Hypothalamus (tissue), 51 donors: ENCODE results near the gene ZMYND11.
"Not testable (repeated sequence)": the region's sequence is repeated elsewhere in the genome, so short reads cannot be mapped to it uniquely, and the experiment has no call there.

Experiments
- DNase-seq, 51 donors: peaks; one replicate each; lab custom pipeline; 2025; lab: John Stamatoyannopoulos, UW

ZMYND11 gene

DNA sequence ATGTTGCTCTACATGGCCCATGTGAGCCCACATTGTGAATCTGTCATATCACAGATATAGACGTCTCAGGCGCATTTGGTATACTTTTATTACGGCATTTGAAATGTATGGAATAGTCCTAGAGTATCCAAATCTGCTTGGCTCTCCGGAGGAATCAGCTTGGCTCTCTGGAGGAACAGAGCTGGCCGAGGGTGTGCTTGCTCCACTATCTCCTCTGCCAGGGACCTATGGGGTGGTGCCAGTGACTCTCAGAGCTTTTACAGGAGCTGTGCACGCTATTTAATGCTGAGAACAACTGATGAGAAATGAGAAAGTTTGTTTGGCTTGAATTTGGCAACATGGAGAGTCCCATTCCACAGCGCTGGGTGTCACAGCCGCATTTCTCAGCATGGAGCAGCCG lies 144.0 kb downstream of the ZMYND11 start:
- DNase-seq: no peak

DNA sequence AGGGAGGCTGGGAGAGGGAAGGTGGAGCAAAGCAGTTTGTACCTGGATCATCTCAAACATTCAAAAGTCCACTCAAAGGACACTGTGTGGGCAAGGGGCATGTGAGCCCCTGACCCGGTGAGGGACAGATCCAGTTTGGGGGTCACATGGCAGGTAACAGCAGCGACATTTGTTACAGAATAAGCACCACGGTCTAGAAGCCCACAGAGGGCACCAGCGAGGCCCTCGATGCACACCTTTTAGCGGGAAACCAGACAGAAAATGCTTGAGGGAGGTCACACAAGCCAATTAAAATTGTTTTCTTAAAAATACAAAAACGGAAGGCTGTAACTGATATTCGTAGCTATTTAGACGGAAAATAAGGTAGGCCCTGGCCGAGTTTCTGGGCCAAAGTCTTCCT lies 144.4 kb downstream of the ZMYND11 start:
- no peak for DNase-seq

DNA sequence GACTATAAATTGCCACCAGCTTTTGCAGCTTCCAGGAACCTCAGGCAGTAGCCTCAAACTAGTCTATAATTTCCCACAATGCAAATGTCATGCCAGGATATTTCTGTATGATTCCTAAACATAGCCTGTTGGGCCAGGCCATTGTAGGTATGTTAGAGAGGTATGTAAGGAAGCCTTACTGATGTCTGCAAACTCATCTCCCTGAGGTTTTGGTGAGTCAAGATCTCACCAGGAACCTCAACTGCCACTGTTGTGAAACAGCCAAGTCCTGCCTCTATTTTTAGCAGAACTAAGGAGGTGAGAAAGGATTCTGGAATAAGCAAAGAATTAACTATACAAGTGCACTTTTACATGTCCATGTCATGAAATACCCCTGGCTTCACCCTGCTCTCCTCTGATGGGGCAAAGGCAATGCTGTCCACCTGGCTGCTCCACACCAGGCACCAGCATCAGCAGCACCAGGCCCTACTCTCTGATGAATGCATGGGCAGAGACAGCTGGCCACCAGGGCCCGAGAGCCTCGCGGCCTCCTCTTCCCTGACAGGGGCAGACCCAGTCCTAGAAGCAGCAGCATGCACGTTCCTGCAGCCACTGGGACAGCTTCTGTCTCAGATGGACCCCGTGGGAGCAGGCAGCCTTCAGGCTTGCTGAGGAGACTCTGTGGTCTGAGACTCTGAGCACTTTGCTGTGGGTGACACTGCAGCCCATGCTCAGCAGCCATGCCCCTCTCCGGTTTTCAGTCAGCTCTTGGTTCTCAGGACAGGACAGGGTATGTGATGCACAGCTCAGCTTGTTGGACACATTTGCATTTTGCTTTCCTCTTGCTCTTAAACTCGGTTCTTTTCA lies 147.3 kb downstream of the ZMYND11 start:
- DNase-seq: no peak

DNA sequence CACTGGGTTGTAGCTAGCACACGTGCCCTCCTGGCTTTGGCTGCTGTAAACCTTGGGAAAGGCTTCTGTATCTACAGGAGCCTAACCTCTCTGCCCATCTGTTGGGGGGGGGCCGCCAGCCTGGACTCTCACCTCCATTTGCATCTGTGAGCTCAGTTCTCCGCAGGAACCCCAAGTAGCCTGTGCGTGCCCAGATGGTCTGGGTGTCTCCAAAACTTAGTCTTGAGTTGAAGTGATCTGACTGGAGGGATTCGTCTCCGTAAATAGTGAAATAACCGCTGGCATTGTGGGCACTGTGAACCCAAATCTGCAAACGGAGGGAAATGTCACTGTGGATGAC lies 147.9 kb downstream of the ZMYND11 start:
- DNase-seq: no peak

DNA sequence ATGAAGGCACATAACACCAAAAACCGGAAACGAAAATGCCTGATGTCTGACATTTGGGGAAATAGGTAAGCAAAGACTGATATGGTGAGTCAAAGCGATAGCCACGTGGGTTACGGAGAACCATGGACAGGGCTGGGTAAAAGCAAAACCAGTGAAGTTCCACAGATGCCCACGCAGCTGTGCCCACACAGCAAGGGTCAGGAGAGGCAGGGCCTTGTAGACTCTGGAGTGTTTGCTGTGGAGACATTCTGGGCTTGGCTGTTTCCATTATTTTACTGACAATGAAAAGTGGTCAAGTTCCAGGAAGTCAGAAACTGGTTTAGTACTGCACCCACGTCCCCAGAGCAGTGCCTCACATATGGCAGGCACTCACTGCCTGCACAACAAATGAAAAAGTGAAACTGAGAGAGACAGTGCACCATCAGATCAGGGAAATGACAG lies 148.7 kb downstream of the ZMYND11 start:
- DNase-seq: no peak

DNA sequence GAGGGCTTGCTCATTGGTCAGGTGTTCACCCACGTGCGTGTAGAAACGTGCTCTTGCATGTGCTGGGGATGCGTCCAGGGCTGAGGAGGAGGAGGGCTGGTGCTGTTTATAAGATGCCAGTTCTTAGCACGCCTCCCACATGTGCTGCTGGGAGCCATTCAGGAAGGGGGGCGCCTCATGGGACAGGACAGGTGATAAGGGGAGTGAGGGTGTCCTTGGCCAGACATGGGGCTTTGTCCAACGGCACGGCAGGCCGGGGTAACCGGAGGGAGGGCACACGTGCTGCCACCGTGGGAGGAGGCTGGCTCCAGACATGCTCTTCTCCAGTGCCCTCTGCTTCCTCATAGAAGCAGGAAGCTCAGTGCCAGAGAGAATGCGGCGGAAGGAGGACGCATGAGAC lies 150.0 kb downstream of the ZMYND11 start:
- DNase-seq: no peak

DNA sequence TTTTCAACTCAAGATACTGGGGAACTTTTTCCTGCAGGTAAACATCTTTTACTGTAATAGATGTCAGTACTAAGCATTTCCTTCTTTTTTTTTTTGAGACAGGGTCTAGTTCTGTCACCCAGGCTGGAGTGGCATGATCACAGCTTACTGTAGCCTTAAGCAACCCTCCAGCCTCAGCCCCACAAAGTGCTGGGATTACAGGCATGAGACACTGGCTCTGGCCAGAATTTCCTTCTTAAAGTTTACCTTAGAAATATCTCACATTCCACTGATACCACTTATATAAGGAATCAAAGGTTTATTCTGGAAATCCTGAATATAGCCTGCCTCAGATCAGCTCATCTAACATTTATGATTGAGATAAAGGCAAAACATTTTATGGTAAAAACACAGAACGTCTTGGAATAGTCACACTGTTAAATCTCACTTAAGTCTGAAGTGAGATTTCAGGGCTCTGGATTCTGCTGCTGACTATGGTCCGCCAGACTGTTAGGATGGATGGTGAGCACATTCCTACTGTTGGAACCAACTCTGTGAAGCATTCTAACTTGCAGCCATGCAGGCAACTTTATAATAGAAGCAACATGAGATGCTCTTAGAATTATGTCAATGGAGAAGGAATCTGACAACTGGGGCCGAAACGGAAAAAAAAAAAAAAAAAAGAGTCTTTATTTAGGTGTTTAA lies 151.9 kb downstream of the ZMYND11 start:
- no peak for DNase-seq

DNA sequence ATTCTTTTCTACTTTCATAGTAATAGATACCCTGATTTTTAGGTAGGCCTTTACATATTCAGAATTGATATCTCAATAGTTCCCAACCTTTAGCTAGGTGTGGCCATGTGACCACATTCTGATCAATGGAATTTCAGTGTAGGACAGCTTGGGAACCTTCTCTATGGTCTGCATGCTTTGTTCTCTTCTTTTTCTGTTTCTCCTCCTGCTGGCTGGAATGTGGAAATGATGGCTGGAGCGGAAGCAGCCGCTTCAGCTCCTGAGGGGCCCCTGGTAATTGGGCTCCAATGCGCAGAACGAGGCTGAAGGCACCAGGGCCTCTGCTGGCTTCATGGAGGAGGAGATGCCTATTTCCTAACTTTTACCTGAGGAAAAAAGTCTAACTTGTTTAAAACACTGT lies 152.6 kb downstream of the ZMYND11 start:
- DNase-seq: no peak

DNA sequence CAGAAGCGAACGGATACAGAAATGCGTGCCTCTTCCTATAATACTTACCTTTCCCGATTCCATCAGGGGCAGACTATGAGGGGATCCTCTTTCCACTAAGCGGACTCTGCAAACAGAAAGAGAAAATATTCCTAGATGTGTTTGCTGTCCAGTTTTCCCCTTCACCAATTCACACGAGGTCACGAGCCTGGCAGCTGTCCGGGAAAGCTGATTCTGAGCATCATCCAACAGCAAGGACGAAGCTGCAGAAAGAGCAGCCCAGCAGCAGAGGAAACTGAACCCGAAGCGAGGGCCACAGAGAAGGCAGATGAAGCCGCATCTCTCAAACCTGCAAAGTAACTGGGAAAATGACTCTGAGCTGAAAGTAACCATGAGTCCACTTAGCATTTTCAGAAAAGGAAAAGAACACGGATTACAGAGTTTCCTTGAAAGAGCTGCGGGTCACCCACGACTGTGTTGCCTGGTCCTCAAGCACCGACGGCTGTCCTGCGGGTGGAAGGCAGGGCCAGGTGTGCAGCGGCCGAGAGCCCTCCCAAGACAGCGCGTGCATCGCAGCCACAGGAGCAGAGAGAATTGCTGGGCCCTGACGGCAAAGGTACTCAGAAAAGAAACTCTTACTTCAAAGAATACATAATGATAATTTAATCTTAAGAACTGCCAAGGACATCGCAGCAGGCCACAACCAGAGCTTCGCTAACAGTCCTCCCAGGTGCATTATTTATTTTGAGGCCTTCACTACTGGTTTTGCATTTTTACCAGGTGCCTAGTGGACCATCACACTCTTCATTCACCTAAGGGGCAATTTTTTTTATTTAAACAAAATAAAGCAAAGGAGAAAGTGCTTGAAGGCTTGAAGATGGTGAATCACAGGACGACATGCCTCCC lies 153.3 kb downstream of the ZMYND11 start:
- DNase-seq: no peak

DNA sequence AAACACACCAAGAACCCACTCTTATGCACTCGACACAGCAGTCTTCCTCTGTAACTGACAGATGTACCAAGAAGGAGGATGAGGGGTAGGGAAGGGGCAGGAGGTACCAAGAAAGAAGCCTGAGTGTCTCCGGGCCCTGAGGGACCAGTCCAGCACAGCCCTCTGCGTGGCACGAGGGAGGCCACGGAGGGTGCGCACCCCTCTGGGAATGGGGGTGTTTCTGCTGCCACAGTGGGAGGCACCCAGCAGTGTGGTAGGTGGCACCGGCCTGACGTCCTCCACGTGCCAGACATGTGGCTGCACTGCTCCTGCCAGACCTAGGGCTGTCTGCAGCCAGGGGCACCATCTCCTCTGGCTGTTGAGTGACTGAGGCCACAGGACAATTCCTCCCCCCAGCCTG lies 154.3 kb downstream of the ZMYND11 start:
- DNase-seq: no peak

DNA sequence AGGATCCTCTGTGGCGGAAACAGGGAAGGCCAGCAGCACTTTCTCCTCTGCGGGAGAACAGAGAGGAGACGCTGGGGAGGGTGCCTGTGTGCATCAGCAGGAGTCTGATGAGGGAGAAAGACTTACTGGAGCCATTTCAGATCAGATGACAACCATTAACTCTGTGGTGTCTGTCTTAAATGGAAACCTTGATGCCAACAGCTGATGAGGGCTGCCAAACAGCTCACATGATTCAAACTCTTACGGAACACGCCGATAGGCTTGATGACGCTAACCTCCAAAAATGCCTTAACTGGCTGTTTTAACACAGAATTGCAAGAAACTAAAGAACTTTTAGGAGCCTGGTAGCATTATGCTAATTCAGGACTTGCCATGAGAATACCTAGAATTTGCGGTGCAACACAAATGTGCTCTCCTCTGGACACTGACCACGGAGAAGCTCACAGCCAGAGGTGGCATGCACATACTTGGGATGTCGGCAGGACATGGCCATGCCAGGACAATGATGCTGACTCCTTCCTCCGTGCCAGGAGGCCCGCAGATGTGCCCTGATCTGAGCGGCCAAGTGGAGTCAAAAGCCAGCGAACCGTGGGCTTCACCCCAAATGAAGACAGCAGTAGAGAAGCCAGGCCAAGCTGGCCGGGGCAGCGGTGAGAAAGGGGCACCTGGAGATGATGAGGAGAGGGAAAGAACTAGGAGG lies 154.9 kb downstream of the ZMYND11 start:
- DNase-seq: no peak

DNA sequence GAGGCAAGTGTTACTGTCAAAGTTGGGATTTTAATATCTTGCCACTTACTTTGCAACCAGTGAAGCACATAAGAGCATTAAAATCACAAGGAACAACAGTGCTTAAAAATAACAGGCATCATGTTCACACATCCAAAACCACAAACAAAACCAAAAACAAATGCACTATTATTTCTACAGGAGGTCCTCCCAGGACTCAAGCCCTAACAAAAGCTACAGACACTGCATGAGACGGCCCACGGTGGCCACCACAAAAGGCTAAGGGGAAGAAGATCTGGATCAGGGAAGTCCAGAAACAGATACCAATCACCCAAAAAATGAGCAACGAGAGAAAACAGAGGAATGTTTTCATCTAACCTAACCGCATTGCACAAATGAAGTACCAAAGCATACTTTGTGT lies 158.4 kb downstream of the ZMYND11 start:
- DNase-seq: no peak

DNA sequence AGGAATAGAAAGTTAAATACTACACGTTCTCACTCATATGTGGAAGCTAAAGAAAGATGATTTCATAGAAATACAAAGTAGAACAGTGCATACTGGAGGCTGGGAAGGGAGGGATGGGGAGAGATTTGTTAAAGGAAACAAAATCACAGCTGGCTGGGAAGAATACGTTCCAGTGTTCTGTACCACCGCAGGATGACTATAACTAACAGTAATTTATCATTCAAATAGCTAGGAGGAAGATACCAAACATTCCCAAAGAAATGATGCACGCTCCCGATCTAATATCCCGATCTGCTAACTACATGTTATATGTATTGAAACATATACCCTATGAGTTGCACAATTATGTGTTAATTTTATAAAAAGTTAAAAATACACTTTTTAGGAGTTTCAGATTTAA lies 162.3 kb downstream of the ZMYND11 start:
- no peak for DNase-seq

DNA sequence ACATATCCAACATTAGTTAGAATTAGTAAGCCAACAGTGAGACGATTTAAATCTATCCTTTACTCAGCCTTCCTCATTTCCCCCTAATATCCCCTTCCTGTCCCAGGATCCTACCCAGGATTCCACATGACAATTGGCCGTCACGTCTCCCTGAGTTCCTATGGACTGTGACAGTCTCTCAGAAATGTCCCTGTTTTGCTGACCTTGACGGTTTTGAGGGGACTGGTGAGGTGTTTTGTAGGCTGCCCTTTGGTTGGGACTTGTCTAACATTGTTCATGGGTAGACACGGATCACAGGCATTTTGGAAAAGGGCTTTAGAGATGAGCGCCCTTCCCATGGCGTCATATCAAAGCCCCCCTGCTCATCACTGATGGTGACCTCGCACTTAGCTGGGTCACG lies 162.8 kb downstream of the ZMYND11 start:
- no peak for DNase-seq

DNA sequence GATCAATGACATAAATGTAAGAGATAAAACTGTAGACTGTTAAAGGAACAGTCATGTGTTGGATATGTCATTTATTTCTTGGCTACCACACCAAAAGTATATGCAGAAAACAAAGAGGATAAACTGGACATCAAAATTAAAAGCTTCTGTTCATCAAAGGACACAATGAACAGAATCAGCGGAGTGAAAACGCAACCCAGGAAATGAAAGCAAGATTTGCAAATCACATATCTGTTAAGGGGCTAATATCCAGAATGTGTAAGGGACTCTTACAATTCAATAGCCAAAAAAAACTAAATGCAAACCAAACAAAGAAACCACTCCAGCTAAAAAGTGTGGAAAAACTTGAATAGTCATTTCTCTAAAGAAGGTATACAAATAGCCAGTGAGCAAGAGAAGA lies 164.3 kb downstream of the ZMYND11 start:
- no peak for DNase-seq

DNA sequence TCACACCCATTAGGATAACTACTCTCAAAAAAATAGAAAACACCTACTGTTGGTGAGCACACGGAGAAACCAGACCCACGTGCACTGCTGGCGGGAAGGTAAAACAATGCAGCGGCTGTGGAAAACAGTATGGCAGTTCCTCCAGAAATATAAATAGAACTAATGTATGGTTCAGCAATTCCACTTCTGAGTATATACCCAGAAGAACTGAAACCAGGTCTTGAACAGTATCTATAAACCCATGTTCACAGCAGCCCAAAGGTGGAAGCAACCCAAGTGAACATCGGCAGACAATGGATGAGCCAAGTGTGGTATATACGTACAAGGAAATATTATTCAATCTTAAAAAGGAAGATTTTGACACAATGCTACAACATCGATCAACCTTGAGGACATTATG lies 164.7 kb downstream of the ZMYND11 start:
- DNase-seq: no peak

DNA sequence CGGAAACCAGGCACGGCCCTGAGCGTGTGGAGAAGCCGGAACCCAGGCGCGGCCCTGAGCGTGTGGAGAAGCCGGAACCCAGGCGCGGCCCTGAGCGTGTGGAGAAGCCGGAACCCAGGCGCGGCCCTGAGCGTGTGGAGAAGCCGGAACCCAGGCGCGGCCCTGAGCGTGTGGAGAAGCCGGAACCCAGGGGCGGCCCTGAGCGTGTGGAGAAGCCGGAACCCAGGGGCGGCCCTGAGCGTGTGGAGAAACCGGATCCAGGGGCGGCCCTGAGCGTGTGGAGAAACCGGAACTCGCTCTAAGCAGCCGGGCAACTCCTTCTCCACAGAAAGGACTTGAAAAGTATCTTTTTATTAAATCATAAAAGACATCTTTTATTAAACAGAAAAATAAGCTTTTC lies 165.3 kb downstream of the ZMYND11 start:
- not testable (repeated sequence) for DNase-seq

DNA sequence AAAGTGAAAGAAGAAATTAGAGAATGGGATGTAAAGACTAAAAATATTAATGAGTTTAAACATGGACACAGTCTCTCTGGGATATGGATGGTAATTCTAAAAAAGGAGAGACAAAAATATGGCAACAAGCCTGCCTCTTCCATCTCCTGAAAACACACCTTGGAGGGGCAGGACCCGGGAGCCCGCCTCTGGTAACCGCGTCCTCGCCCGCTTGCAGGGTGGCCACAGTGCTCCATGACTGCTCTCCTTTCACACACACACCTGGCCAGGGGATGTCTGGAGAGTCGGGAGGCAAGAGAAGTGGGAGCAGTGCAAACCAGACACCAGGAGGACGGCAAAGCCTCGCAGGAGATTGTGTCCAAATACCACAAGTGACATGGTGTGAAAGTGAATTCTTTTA lies 166.3 kb downstream of the ZMYND11 start:
- DNase-seq: no peak
